ENCODE data around the gene CNGA1. TPM values are rescaled to one million over a fixed set of nuclear protein-coding genes. Genes with fewer than 3 reads are reported as not detected.
"Not testable (repeated sequence)": the region's sequence is repeated elsewhere in the genome, so short reads cannot be mapped to it uniquely, and the experiment has no call there.

Gene CNGA1
- total and polyA plus RNA-seq, 4 experiments from 2014 or later: not detected

DNA sequence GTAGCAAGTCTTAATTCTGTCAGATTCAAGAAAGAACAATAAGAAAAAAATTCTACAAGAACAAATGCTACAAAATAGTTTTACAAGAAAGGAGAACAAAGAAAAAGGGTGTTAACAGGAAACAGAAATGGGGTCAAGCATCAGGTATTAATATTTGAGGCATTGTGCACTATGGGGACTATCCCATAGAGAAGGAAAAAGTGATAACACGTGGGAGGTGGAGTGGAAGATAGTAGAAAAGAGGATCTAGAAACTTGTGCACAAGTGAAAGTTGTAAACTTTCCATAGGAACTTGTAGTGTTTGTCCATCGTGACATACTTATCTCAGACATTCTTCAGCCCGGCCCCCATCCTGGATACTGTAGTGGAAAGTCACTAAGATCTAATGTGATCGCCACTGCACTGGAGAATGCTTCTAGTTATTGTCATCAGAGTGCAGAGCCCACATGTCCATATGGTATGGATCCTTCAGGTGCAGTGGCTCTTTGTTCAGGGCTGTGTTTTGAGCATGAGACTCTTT, 86.7 kb downstream of the CNGA1 start:
- peaks cover 9 to 12% of the 10 kb centered on the region in 2 donors for H3K27me3 Mint-ChIP-seq
- H3K36me3 Mint-ChIP-seq: no peaks in the 10 kb centered on the region
- POLR2A ChIA-PET (ENCODE audit: partially characterized antibody): no interaction called here

DNA sequence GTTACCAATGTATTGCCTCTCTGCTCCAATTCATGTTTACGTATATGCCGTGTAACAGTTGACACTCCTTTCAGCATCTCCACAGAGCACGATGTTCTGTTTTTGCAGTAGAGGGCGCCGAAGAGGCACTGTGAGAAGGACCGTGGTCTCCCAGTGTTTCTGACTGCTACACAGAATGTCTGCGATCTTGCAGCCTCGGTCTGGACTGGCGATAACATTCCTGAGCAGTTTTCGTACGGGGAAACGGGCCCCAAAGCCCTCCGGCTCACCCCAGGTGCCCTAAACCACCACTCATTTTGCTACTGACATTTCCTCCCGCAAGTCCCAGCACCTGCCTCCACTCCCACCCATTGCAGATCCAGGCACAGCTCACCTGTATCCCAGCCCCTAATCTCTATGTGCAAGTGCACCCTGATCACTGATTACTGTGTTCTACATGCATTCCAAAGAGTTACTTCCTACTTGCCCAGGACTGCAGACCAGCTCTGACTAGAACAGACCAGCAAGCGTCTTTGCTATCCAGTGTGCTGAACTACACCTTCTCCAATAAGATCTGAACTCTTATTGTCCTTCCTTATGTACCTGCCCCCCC, 89.7 kb downstream of the CNGA1 start:
- Histone ChIP-seq H3K27ac (ENCODE audit: low read depth, low read length) (no peak overlapping the region), H3K4me1 (ENCODE audit: insufficient read depth, low read length) (peaks cover 7% of the 10 kb centered on the region), H3K27me3 (ENCODE audit: insufficient read depth, low read length) (no peaks in the 10 kb centered on the region), H3K9me3 (ENCODE audit: control insufficient read depth in 1 of 2, low read length in 2 of 2) (no peaks in the 10 kb centered on the region), H3K36me3 (ENCODE audit: insufficient read depth, low read length) (no peaks in the 10 kb centered on the region), H3K4me3 (ENCODE audit: low read length in 2 of 2) (no peak overlapping the region)
- intact Hi-C loops (cut with micrococcal nuclease): loop anchor here (1.0 kb wide), 2 partner anchors 162 to 215 kb away; no protein-coding TSS in a partner anchor
- no peak overlapping the region for H3K27ac Mint-ChIP-seq
- ChIA-PET CTCF (ENCODE audit: partially characterized antibody) (interaction anchor here (1.1 to 1.6 kb wide), 6 partner anchors 10 to 161 kb away, joined by 3 to 8 read pairs (median 4); partner anchors contain the start of gene NFXL1), POLR2A (ENCODE audit: partially characterized antibody) (no interaction called here)
- H3K4me3 Mint-ChIP-seq: peak overlapping the region in 6 of 8 donors; percentile 15 to 69 (median 47)
- H3K4me1 Mint-ChIP-seq: peaks cover 11 to 13% (median 12%) of the 10 kb centered on the region in 4 donors
- H3K36me3 Mint-ChIP-seq: no peaks in the 10 kb centered on the region
- peaks cover 9 to 15% of the 10 kb centered on the region in 2 donors for H3K27me3 Mint-ChIP-seq
- H3K9me3 Mint-ChIP-seq: peaks cover 0 to 1% (median 0%) of the 10 kb centered on the region in 8 donors
- DNase-seq: peak in 4 of 5 donors; percentile 45 to 49 (median 47)

More for the DNA sequence above, 86.7 kb downstream of the CNGA1 start:
- Histone ChIP-seq H3K4me1 (ENCODE audit: insufficient read depth, low read length) (peaks cover 7% of the 10 kb centered on the region), H3K27me3 (ENCODE audit: insufficient read depth, low read length) (no peaks in the 10 kb centered on the region), H3K9me3 (ENCODE audit: control insufficient read depth in 1 of 2, low read length in 2 of 2) (no peaks in the 10 kb centered on the region), H3K27ac (ENCODE audit: low read depth, low read length) (no peak overlapping the region), H3K36me3 (ENCODE audit: insufficient read depth, low read length) (no peaks in the 10 kb centered on the region), H3K4me3 (ENCODE audit: low read length in 2 of 2) (no peak overlapping the region)
- Mint-ChIP-seq H3K27ac (no peak overlapping the region), H3K4me3 (no peak overlapping the region), H3K9me3 (peaks cover 0 to 1% (median 0%) of the 10 kb centered on the region in 8 donors), H3K4me1 (peaks cover 11 to 13% (median 12%) of the 10 kb centered on the region in 4 donors)
- intact Hi-C loops (cut with micrococcal nuclease): loop anchor here (5.0 kb wide), 1 partner anchor 367 kb away; no protein-coding TSS in a partner anchor
- DNase-seq: no peak
- CTCF ChIA-PET (ENCODE audit: partially characterized antibody): no interaction called here

DNA sequence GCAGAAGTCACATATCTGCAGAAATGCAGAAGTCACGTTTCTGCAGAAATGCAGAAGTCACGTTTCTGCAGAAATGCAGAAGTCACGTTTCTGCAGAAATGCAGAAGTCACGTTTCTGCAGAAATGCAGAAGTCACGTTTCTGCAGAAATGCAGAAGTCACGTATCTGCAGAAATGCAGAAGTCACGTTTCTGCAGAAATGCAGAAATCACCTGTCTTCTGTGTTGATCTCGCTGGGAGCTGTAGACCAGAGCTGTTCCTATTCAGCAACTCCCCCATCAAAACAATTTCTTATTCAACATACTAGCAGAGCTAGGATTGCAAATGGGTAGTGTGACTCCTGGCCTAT, 93.2 kb downstream of the CNGA1 start:
- intact Hi-C loops (cut with micrococcal nuclease); H3K27ac ChIP-seq (ENCODE audit: low read depth, low read length); H3K36me3 ChIP-seq (ENCODE audit: insufficient read depth, low read length); H3K4me1 Mint-ChIP-seq; H3K27ac Mint-ChIP-seq; POLR2A ChIA-PET (ENCODE audit: partially characterized antibody); CTCF ChIA-PET (ENCODE audit: partially characterized antibody); H3K4me3 Mint-ChIP-seq; DNase-seq; H3K9me3 ChIP-seq (ENCODE audit: control insufficient read depth in 1 of 2, low read length in 2 of 2); H3K9me3 Mint-ChIP-seq; H3K36me3 Mint-ChIP-seq; H3K4me3 ChIP-seq (ENCODE audit: low read length in 2 of 2); H3K27me3 ChIP-seq (ENCODE audit: insufficient read depth, low read length); H3K4me1 ChIP-seq (ENCODE audit: insufficient read depth, low read length): not testable (repeated sequence)
- H3K27me3 Mint-ChIP-seq: peaks cover 9 to 20% of the 10 kb centered on the region in 2 donors

DNA sequence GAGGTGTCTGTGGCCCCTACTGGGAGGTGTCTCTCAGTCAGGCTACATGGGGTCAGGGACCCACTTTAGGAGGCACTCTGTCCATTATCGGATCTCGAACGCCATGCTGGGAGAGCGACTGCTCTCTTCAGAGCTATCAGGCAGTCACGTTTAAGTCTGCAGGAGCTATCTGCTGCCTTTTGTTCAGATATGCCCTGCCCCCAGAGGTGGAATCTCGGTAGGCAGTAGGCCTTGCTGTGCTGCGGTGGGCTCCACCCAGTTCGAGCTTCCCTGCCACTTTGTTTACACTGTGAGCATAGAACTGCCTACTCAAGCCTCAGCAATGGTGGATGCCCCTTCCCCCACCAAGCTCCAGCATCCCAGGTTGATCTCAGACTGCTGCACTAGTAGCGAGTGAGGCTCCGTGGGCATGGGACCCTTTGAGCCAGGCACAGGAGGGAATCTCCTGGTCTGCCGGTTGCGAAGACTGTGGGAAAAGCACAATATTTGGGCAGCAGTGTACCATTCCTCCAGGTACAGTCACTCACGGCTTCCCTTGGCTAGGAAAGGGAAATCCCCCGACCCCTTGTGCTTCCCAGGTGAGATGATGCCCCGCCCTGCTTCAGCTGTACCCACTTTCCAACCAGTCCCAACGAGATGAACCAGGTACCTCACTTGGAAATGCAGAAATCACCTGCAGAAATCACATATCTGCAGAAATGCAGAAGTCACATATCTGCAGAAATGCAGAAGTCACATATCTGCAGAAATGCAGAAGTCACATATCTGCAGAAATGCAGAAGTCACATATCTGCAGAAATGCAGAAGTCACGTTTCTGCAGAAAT, 93.8 kb downstream of the CNGA1 start:
- POLR2A ChIA-PET (ENCODE audit: partially characterized antibody); intact Hi-C loops (cut with micrococcal nuclease); H3K9me3 Mint-ChIP-seq; H3K27ac ChIP-seq (ENCODE audit: low read depth, low read length); H3K4me3 Mint-ChIP-seq; H3K36me3 ChIP-seq (ENCODE audit: insufficient read depth, low read length); H3K27me3 ChIP-seq (ENCODE audit: insufficient read depth, low read length); H3K4me1 Mint-ChIP-seq; H3K27ac Mint-ChIP-seq; H3K4me1 ChIP-seq (ENCODE audit: insufficient read depth, low read length); H3K9me3 ChIP-seq (ENCODE audit: control insufficient read depth in 1 of 2, low read length in 2 of 2); H3K36me3 Mint-ChIP-seq; H3K4me3 ChIP-seq (ENCODE audit: low read length in 2 of 2); CTCF ChIA-PET (ENCODE audit: partially characterized antibody); DNase-seq: not testable (repeated sequence)
- peaks cover 9 to 20% of the 10 kb centered on the region in 2 donors for H3K27me3 Mint-ChIP-seq

DNA sequence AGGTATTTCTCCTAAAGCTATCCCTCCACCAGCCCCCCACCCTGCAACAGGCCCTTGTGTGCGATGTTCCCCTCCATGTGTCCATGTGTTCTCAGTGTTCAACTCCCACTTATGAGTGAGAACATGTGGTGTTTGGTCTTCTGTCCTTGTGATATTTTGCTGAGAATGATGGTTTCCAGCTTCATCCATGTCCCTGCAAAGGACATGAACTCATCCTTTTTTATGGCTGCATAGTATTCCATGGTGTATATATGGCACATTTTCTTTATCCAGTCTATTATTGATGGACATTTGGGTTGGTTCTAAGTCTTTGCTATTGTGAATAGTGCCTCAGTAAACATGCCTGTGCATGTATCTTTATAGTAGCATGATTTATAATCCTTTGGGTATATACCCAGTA, 99.3 kb downstream of the CNGA1 start:
- DNase-seq; POLR2A ChIA-PET (ENCODE audit: partially characterized antibody); H3K27me3 ChIP-seq (ENCODE audit: insufficient read depth, low read length); H3K4me3 ChIP-seq (ENCODE audit: low read length in 2 of 2); H3K36me3 Mint-ChIP-seq; H3K36me3 ChIP-seq (ENCODE audit: insufficient read depth, low read length); H3K27ac Mint-ChIP-seq; H3K4me3 Mint-ChIP-seq; H3K9me3 ChIP-seq (ENCODE audit: control insufficient read depth in 1 of 2, low read length in 2 of 2); H3K27ac ChIP-seq (ENCODE audit: low read depth, low read length); intact Hi-C loops (cut with micrococcal nuclease); H3K27me3 Mint-ChIP-seq; H3K9me3 Mint-ChIP-seq: not testable (repeated sequence)
- CTCF ChIA-PET (ENCODE audit: partially characterized antibody): interaction anchor here (1.3 to 1.6 kb wide), 2 partner anchors 9 to 76 kb away, joined by 3 to 8 read pairs; no protein-coding TSS in a partner anchor
- H3K4me1 ChIP-seq (ENCODE audit: insufficient read depth, low read length): peaks cover 19% of the 10 kb centered on the region
- H3K4me1 Mint-ChIP-seq: peaks cover 14 to 25% (median 17%) of the 10 kb centered on the region in 4 donors

DNA sequence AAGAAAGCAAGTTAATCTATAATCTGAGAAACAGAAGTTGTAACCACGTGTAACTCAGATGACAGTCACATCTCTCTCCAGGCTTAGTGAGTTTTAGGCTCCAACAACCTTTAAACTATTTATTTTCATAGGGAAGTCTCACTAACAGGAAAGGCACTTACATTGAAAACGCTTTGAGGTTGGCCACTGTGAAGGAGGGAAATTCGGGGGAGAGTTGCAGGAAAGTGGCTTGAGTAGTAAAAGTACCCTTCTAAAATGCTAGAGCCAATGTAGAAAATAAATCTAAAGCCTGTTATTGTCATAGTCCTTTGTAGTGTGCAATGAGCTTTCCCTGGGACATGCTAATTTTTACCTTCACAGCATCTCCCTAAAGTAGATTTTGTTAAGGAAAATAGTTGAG, 101.1 kb downstream of the CNGA1 start:
- H3K9me3 Mint-ChIP-seq: peaks cover 0 to 2% (median 0%) of the 10 kb centered on the region in 8 donors
- CTCF ChIA-PET (ENCODE audit: partially characterized antibody): interaction anchor here (0.9 to 1.6 kb wide), 3 partner anchors 10 to 224 kb away, joined by 3 to 8 read pairs (median 8); no protein-coding TSS in a partner anchor
- intact Hi-C loops (cut with micrococcal nuclease): loop anchor here (2.0 kb wide), 2 partner anchors 355 to 453 kb away; partner anchors contain the start of gene COMMD8
- no peaks in the 10 kb centered on the region for H3K36me3 ChIP-seq (ENCODE audit: insufficient read depth, low read length)
- DNase-seq: no peak
- peaks cover 23% of the 10 kb centered on the region for H3K4me1 ChIP-seq (ENCODE audit: insufficient read depth, low read length)
- H3K36me3 Mint-ChIP-seq: peaks cover 6 to 14% of the 10 kb centered on the region in 2 donors
- peaks cover 0 to 2% of the 10 kb centered on the region in 2 donors for H3K27me3 Mint-ChIP-seq
- POLR2A ChIA-PET (ENCODE audit: partially characterized antibody): interaction anchor here (0.9 to 1.4 kb wide), 3 partner anchors 16 to 452 kb away, joined by 3 to 6 read pairs (median 4); partner anchors contain the start of genes COMMD8 and SLAIN2
- no peak overlapping the region for H3K4me3 ChIP-seq (ENCODE audit: low read length in 2 of 2)
- no peaks in the 10 kb centered on the region for H3K27me3 ChIP-seq (ENCODE audit: insufficient read depth, low read length)
- peak overlapping the region in 7 of 8 donors; percentile 94 to 99 (median 98) for H3K4me3 Mint-ChIP-seq
- no peak overlapping the region for H3K27ac ChIP-seq (ENCODE audit: low read depth, low read length)
- peak overlapping the region in 2 of 7 donors; percentile 15 to 93 for H3K27ac Mint-ChIP-seq
- peaks cover 21 to 39% (median 25%) of the 10 kb centered on the region in 4 donors for H3K4me1 Mint-ChIP-seq
- H3K9me3 ChIP-seq (ENCODE audit: control insufficient read depth in 1 of 2, low read length in 2 of 2): no peaks in the 10 kb centered on the region

DNA sequence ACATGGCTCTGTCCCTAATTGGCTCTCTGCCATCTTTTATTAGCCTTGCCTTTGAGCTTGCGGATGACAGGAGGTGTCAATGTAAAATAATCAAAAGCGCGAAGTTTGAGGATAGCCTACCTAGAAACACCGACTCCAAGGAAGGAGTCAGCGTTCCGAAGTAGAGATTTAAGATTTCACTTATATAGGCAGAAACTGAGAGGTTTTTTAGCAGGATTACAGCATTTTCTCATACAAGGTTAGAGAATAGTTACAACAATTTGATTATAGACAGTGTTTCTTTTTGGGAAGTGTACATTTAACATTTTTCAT, 101.6 kb downstream of the CNGA1 start:
- no peak overlapping the region for H3K27ac ChIP-seq (ENCODE audit: low read depth, low read length)

More for the DNA sequence above, 101.6 kb downstream of the CNGA1 start:
- peaks cover 22 to 41% (median 27%) of the 10 kb centered on the region in 4 donors for H3K4me1 Mint-ChIP-seq
- intact Hi-C loops (cut with micrococcal nuclease): loop anchor here (1.0 to 5.0 kb wide), 7 partner anchors 78 to 452 kb away; partner anchors contain the start of genes CNGA1, COMMD8, NIPAL1 and SLAIN2
- Histone ChIP-seq H3K9me3 (ENCODE audit: control insufficient read depth in 1 of 2, low read length in 2 of 2) (no peaks in the 10 kb centered on the region), H3K36me3 (ENCODE audit: insufficient read depth, low read length) (no peaks in the 10 kb centered on the region), H3K4me3 (ENCODE audit: low read length in 2 of 2) (peak overlapping the region; percentile 14 to 100), H3K27me3 (ENCODE audit: insufficient read depth, low read length) (no peaks in the 10 kb centered on the region), H3K4me1 (ENCODE audit: insufficient read depth, low read length) (peaks cover 23% of the 10 kb centered on the region)
- H3K27ac Mint-ChIP-seq: peak overlapping the region; percentile 93 to 99 (median 96)
- ChIA-PET CTCF (ENCODE audit: partially characterized antibody) (interaction anchor here (0.9 to 1.0 kb wide), 2 partner anchors 11 to 224 kb away, joined by 3 to 8 read pairs; no protein-coding TSS in a partner anchor), POLR2A (ENCODE audit: partially characterized antibody) (interaction anchor here (0.6 to 1.4 kb wide), 10 partner anchors 9 to 452 kb away, joined by 3 to 6 read pairs (median 4); partner anchors contain the start of genes COMMD8 and SLAIN2)
- no peaks in the 10 kb centered on the region for H3K27me3 Mint-ChIP-seq
- H3K9me3 Mint-ChIP-seq: peaks cover 0 to 2% (median 0%) of the 10 kb centered on the region in 8 donors
- no peak for DNase-seq
- H3K4me3 Mint-ChIP-seq: peak overlapping the region; percentile 94 to 99 (median 98)
- peaks cover 7 to 19% of the 10 kb centered on the region in 2 donors for H3K36me3 Mint-ChIP-seq

Data from CD4-positive, alpha-beta memory T cell (primary cell).